NCI-H187 treated with DMSO at 0.1 percent for 48 hours (cell line): ENCODE results near the gene CDK6.

Experiments used
- DNase-seq: peaks from one replicate; lab custom pipeline; 2025; lab: John Stamatoyannopoulos, UW

The CDK6 gene

GRCh38 chr7:92826258-92826938, 10.0 kb downstream of the CDK6 start:
- DNase-seq = no peak

DNA sequence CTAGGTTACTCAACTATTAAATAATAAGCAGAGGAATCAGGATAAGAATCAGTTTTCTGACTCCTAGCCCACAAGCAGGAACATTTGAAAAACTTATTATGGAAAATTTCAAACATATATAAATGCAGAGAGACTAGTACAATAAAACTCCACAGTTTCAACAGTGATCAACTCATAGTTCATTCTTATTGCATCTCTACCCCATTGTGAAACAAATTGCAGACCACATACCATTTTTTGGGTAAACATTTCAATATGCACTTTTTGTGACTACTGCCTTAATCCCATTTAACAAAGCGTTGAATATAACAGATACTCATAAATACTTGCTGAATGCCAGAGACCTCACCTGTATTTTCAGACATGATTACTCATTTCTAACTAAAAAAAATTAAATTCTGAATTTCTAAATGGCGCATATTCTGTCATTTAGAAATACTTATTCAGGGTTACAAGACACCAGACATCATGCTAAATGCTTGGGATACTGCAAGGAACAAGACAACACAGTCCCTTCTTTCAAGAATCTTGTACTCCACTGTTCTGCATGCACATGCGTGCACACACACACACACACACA, 11.4 kb downstream of the CDK6 start:
- DNase-seq = no peak

- DNase-seq = no peak
Measured at GRCh38 chr7:92824450-92824849, 11.9 kb downstream of the CDK6 start.

DNA sequence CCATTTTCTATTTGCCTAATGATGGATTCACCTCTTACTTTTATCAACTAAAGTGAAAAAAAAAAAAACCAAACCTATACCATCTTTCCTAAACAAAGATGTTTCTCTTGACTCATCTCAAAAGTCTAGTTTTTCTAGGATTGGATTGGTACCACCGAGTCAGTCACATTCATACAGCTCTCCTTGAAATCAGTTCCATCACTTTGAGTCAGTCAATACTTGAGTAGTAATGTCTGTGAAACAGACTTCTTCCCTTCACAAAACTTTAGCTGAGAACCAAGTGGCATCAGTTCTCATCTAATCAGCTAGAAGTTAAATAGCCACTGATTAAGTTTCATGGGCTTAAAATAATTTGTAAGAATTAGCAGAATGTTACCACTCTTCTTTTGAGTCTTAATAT, 13.3 kb downstream of the CDK6 start:
- DNase-seq = no peak

- no peak for DNase-seq
Measured at GRCh38 chr7:92820191-92820590, 16.2 kb downstream of the CDK6 start.

GRCh38 chr7:92817398-92817797, 19.0 kb downstream of the CDK6 start:
- no peak for DNase-seq

- no peak for DNase-seq
Measured at GRCh38 chr7:92815412-92815811, 21.0 kb downstream of the CDK6 start.

DNA sequence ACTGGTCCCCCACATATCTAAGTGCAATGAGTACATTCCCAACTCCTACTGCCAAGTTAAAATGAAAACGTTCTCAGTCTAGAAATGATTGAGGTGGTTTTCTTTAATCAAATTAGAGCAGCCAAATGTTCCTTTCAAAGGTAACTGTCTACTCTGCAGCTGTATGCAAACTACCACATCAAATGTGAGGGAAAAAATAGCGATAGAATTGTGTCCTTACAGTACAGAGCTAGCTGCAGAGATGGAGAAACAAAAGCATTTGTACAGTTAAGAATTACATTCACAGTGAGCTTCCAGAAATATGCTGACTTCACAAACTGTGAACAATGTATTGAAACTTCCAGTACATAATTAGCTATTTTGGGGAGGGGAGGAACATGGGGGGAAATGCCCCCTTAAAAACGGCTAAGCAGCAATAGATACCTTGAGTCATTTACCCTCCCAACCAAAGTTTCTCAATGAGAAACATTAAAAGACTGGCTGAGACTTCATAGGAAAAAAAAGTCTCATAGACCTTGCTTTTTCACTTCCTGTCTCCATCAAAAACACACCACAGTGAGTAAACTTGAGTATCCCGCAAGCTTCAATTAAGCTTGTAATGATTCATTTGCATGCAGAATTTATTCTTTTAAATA, 22.9 kb downstream of the CDK6 start:
- no peak for DNase-seq

DNA sequence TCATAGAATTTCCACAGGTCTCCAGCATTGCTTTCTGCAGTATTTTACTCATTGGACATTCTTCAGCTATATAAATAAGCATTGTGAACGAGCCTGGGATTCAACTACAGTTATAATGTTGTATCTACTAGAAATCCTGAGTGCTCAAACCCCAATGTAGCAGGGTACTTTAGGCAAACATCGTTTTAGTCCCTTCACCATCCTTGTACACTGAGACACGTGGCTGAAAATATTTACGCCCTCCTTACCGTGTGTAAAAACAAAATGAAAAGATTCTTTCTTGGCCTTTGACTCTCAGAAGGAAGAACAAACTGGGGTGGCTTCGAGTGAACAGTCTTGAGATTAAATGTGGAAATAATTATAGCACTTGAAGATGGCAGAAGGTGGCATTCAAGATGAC, 25.2 kb downstream of the CDK6 start:
- no peak for DNase-seq

DNA sequence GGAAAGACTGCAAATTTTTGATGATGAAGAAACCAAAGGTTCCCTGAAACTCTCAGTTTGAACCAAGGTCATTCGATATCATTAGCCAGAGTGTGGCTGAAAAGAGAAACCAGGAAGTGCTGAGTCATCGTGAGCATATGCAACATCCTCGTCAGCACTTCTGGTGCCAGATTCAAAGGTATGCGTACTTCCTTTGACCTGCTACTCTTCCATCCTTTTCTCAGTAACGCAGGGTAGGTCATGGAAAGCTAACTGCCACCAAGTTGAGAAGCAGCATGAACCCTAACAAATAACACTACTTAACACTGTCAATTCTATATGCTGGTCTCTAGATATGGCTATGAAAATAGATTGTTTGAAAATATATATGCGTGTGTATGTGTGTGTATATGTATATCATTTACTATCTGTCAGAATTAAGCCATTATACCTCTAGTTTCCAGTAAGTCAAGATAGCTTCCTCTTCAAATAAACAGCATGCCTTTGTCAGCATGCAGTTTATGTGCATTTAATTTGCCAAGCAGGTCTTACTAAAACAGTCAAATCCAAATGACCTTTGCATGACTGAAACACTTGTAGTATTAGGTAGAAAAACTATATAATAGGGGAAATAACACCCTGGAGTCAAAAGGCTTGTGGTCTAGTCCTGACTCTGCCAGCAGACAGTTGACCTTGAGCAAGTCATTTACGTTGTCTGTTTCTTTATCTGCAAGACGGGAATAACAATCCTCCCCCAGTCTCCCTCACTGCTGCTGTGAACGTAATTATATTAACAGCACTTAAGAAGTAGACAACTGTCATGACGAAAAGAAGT, 26.4 kb downstream of the CDK6 start:
- DNase-seq = no peak

- no peak for DNase-seq
Measured at GRCh38 chr7:92809397-92809759, 27.0 kb downstream of the CDK6 start.

DNA sequence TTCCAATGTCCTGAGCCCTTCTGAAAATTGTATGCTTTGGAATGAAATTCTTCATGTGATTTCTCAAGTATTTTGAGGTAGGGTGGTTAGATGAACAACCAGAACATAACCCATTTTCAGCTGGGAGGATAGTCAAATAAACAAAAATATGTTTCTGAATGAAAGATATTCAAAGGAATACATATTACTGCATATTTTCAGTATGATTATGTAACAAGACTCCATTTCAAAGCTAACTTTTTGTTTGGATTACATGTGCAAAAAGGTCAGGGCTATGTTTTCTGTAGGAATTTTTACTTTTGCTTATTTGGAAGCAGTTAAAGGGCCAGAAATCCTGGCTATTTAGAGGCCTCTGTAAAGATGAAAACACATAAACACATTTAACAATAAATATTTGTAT, 27.7 kb downstream of the CDK6 start:
- DNase-seq = no peak

- DNase-seq = no peak
Measured at GRCh38 chr7:92808006-92808405, 28.4 kb downstream of the CDK6 start.

DNA sequence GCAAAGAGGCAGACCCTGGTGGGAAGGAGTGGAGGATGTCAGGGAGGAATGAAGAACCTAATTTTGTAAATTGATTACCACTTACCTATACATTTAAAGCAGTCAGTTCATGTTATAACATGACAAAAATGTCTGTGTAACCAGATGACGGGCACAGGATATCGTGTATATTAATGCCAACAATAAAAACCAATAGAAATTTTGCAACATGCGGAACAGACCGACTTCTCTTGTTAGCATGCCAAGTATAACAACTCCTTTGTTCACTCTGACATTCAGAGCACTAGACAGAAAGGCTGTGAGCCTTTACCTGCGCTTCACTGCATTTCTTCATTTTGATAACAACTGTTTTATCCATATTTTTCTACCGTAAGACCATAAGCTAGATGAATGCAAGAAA, 29.9 kb downstream of the CDK6 start:
- DNase-seq = no peak

- DNase-seq = no peak
Measured at GRCh38 chr7:92802406-92802805, 34.0 kb downstream of the CDK6 start.

GRCh38 chr7:92799446-92800211, 36.7 kb downstream of the CDK6 start:
- no peak for DNase-seq

GRCh38 chr7:92798517-92799249, 37.7 kb downstream of the CDK6 start:
- no peak for DNase-seq

- DNase-seq = no peak
Measured at GRCh38 chr7:92797693-92798092, 38.7 kb downstream of the CDK6 start.

DNA sequence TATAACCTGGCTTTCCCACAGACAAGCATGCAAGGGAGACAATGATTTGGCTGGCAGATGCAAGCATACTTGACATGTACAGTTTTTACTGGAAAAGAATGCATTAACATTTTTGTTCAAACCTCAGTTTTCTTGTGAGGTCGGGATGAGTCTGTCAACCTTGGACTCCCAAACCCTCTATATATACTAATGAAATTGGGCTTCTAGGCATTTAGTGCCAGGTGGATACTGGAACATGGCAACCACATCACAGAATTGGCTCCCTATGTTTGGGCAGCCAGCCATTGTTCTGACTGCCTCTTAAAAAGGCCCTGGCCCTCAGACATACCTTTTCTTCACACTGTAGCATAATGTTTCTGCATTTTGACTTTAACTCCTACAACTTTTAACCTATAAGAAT, 39.1 kb downstream of the CDK6 start:
- DNase-seq = no peak

DNA sequence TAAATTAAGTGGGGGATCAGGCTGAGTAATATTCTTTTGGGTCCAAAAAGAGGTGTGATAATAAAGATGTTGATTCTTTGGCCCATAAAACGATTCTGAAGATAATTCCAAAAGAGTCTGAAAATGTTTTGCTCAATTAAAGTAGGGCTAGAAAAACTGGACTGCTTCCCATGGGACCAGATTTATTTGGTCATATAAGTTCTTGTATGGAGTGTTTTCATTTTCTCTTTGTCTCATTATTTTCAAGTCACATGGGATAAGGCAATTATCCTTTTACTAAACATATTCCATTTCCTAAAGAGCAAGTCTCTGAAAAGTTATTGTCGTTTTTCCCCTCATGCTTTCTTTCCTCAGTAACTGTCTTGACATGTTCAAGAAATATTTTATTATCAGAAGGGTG, 41.5 kb downstream of the CDK6 start:
- no peak for DNase-seq

GRCh38 chr7:92794391-92794790, 42.0 kb downstream of the CDK6 start:
- DNase-seq = no peak
